ENCODE results near the gene CCDC97.

- no peak for TF ChIP-seq CTCF (IDR thresholded peaks at IDR 0.05)
- no peak for TF ChIP-seq POLR2A (IDR thresholded peaks at IDR 0.05)
- TF ChIP-seq POLR2AphosphoS5 (IDR thresholded peaks at IDR 0.05) = no peak
Observed at GRCh38 chr19:41332468-41332867, 22.5 kb downstream of the CCDC97 start.

Measured in upper lobe of left lung (tissue), 4 donors.